MCF 10A (cell line): Measurements from ENCODE around the gene SH3BP4. TPM values are rescaled to one million over a fixed set of nuclear protein-coding genes. Genes with fewer than 3 reads are reported as not detected.

Experiments
- BruUV-seq: library from RNA; stranded (reverse); fragments of 400-500 nt; replicated peaks from 2 replicates; lab custom pipeline; 2021; lab: Mats Ljungman, UMichigan
- CTCF ChIA-PET: fragments of 300-600 bp; sonication (Branson Sonifier 250); formaldehyde crosslinking; extraction: SDS; loops from one replicate; lab custom pipeline; 2021; ENCODE audit warnings: antibody characterized with exemption, inconsistent platforms; lab: Yijun Ruan, JAX
- POLR2A ChIA-PET: fragments of 300-600, 350-650 bp; sonication (Branson Sonifier 250); formaldehyde crosslinking; extraction: SDS; loops from one replicate; lab custom pipeline; 2020; ENCODE audit warnings: antibody characterized with exemption, inconsistent platforms; lab: Yijun Ruan, JAX
- DNase-seq: peaks from one replicate; pipeline ENCODE4 v3.0.0-alpha.2; 2018; ENCODE audit not compliant: unreplicated experiment
- H3K27ac Mint-ChIP-seq: one replicate; pipeline ENCODE4 v1.8.0; 2022; ENCODE audit warnings: mild to moderate bottlenecking, low read depth, mixed read lengths; ENCODE audit not compliant: unreplicated experiment
- H3K27me3 Mint-ChIP-seq: one replicate; pipeline ENCODE4 v1.8.0; 2022; ENCODE audit warnings: mixed read lengths; ENCODE audit not compliant: insufficient read depth, unreplicated experiment
- H3K36me3 Mint-ChIP-seq: one replicate; pipeline ENCODE4 v1.8.0; 2022; ENCODE audit warnings: mild to moderate bottlenecking, moderate library complexity, mixed read lengths; ENCODE audit not compliant: insufficient read depth, unreplicated experiment
- H3K4me1 Mint-ChIP-seq: one replicate; pipeline ENCODE4 v1.8.0; 2022; ENCODE audit warnings: mixed read lengths; ENCODE audit not compliant: insufficient read depth, unreplicated experiment
- H3K4me3 Mint-ChIP-seq: one replicate; pipeline ENCODE4 v1.8.0; 2022; ENCODE audit warnings: mild to moderate bottlenecking, moderate library complexity, mixed read lengths; ENCODE audit not compliant: unreplicated experiment
- H3K9me3 Mint-ChIP-seq: one replicate; pipeline ENCODE4 v1.8.0; 2022; ENCODE audit warnings: mixed read lengths; ENCODE audit not compliant: unreplicated experiment
- intact Hi-C: fragments of 100-400 bp; cut with micrococcal nuclease; formaldehyde crosslinking; loops from 2 replicates; pipeline ENCODE4 v1.14.1; 2022
- total RNA-seq: library from RNA; stranded (reverse); gene quantifications from 2 replicates; pipeline ENCODE4 v1.2.3, GENCODE V29; 2022
- TF ChIP-seq, protein P1 (sequence below): fragments of 200-600 bp; IDR thresholded peaks from one replicate; pipeline ENCODE4 v1.8.0; 2022; ENCODE audit warnings: antibody characterized with exemption, mild to moderate bottlenecking; ENCODE audit not compliant: unreplicated experiment

SH3BP4 gene
- total RNA-seq, 1 experiment from 2014 or later = 59.7 TPM

DNA sequence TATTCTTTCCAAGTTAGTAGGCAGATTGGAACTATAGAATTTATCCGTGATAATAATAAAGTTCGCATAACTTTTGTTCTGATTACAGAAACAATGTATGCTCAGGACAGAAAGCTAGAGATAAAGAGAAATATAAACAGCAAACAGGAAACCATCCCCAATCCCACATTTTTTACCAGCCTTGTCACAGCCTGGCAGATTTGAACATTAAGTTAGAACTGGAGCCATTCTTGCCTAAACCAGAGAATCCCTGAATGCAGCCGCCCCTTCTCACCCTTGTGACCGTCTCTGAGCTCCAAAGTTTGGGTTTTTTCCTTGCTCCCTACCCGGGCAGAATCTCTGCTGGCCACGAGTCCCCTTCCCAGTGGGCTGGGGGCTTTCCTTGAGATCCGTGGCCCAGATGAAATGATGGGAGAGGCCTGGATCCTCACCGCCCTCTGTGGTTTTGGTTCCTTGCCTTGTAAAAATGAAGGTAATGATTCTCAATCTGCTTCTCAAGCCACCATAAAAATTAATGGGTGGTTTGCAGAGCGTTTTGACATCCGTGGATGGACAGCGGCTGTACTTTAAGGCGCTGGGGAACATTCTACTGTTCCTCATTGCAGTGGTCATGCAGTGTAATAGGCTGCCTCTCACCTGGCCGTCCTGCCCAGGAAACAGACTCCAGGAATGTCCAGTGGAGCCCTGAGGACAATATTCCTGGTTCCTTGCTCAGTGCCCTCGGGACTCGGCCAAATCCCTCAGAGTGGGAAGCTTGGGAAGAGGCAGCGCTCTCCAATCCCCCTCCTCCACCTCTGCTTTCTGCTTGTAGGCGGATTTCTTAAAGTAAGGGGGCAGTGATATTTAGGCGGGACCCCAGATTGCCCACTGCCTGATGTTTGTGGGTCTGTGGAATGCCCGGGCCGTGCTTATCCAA, 1.6 kb downstream of the SH3BP4 start:
- TF ChIP-seq, protein P1, sequence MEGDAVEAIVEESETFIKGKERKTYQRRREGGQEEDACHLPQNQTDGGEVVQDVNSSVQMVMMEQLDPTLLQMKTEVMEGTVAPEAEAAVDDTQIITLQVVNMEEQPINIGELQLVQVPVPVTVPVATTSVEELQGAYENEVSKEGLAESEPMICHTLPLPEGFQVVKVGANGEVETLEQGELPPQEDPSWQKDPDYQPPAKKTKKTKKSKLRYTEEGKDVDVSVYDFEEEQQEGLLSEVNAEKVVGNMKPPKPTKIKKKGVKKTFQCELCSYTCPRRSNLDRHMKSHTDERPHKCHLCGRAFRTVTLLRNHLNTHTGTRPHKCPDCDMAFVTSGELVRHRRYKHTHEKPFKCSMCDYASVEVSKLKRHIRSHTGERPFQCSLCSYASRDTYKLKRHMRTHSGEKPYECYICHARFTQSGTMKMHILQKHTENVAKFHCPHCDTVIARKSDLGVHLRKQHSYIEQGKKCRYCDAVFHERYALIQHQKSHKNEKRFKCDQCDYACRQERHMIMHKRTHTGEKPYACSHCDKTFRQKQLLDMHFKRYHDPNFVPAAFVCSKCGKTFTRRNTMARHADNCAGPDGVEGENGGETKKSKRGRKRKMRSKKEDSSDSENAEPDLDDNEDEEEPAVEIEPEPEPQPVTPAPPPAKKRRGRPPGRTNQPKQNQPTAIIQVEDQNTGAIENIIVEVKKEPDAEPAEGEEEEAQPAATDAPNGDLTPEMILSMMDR = no peak
- Mint-ChIP-seq H3K9me3 (no peaks in the 10 kb centered on the region), H3K27ac (peak overlapping the region; percentile 80), H3K27me3 (no peaks in the 10 kb centered on the region), H3K36me3 (no peaks in the 10 kb centered on the region), H3K4me3 (peak overlapping the region; percentile 80), H3K4me1 (peaks cover 56% of the 10 kb centered on the region)
- peak; percentile 38 for DNase-seq
- BruUV-seq = TSS peak; percentile 24
- intact Hi-C loops = loop anchor here (2.0 to 10.0 kb wide), 5 partner anchors 73 to 403 kb away; no protein-coding TSS in a partner anchor
- POLR2A ChIA-PET = interaction anchor here (0.6 to 7.2 kb wide), 11 partner anchors 10 to 1925 kb away, joined by 3 to 98 read pairs (median 5); no protein-coding TSS in a partner anchor
- CTCF ChIA-PET = interaction anchor here (0.6 kb wide), 1 partner anchor 32 kb away, joined by 3 read pairs; no protein-coding TSS in a partner anchor

DNA sequence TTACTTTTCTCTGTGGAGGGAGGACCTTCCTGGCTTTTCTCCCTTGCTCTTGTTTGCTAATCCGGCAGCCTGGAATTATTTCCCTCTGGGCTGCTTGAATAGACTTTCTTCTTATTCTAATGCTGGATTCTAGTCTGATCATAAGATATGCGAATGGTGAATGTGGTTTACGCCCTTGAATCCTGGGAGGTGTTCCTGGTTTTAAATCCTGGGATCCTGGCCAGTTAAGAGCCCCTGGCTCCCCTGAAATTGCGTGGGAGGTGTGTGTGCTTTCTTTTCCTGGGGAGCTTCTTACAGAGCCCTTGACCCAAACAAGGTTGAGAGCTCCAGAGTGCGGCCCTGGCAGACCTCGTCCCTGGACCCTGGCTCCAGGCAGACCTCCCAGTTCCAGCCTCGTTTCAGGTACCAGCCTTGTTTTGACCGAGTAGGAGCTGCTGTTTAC, 2.8 kb downstream of the SH3BP4 start:
- Mint-ChIP-seq H3K4me1 (peaks cover 64% of the 10 kb centered on the region), H3K27me3 (no peaks in the 10 kb centered on the region), H3K4me3 (peak overlapping the region; percentile 80), H3K27ac (peak overlapping the region; percentile 80), H3K9me3 (no peaks in the 10 kb centered on the region), H3K36me3 (no peaks in the 10 kb centered on the region)
- intact Hi-C loops = loop anchor here (5.0 to 10.0 kb wide), 3 partner anchors 98 to 280 kb away; no protein-coding TSS in a partner anchor
- TF ChIP-seq, protein P1 = no peak
- peak; percentile 73 for DNase-seq
- POLR2A ChIA-PET = interaction anchor here (0.8 to 7.2 kb wide), 9 partner anchors 9 to 142 kb away, joined by 3 to 98 read pairs (median 6); no protein-coding TSS in a partner anchor
- no TSS peak for BruUV-seq
- CTCF ChIA-PET = interaction anchor here (0.6 to 2.4 kb wide), 5 partner anchors 151 to 410 kb away, joined by 3 to 6 read pairs (median 3); no protein-coding TSS in a partner anchor

DNA sequence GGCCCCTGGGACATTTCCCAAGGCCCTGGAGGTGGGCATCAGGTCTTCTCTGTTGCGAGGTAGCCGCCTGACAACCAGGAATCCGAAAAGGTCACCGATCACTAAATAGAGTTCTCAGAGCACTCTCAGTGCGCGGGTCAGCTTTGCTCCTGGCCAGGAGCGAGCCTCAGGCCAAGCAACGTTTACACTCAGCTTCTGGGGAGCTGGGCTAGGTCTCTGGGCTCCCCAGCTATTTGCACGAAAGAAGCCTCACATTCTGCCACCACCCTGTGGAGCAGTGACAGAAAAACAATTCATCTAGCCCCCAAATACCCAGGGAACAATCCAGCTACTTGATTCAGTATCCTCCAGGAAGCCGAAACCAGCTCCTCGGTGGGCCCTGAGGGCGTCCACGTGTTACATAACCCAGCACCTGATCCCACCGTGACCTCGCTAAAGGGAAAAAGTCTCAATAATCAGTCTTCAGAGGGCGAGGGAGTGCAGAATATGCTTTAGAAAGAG, 3.3 kb downstream of the SH3BP4 start:
- intact Hi-C loops = loop anchor here (10.0 kb wide), 1 partner anchor 280 kb away; no protein-coding TSS in a partner anchor
- Mint-ChIP-seq H3K27me3 (no peaks in the 10 kb centered on the region), H3K36me3 (no peaks in the 10 kb centered on the region), H3K4me1 (peaks cover 58% of the 10 kb centered on the region), H3K27ac (peak overlapping the region; percentile 80), H3K4me3 (peak overlapping the region; percentile 80), H3K9me3 (no peaks in the 10 kb centered on the region)
- ChIA-PET POLR2A (interaction anchor here (0.8 to 7.2 kb wide), 9 partner anchors 9 to 142 kb away, joined by 3 to 98 read pairs (median 6); no protein-coding TSS in a partner anchor), CTCF (interaction anchor here (0.6 to 2.4 kb wide), 7 partner anchors 69 to 567 kb away, joined by 3 to 6 read pairs (median 3); no protein-coding TSS in a partner anchor)
- no TSS peak for BruUV-seq
- no peak for DNase-seq
- TF ChIP-seq, protein P1 = no peak
